Activated CD4-positive, CD25-positive, alpha-beta regulatory T cell treated with anti-CD3 and anti-CD28 coated beads, Interleukin-2, amount 50 U/mL, for 24 hours (primary cell): ENCODE results near the gene TNF.
A peak's percentile ranks its signal among the peaks of the same experiment; 100 is the strongest.

ENCODE experiments used
- ATAC-seq, 2 donors: fragments of 150-1000 bp; cut with Tn5 transposase; one replicate each; pipeline ENCODE4 v1.10.0; 2021; ENCODE audit warnings: mild to moderate bottlenecking in 1 of 2, moderate library complexity in 1 of 2

TNF gene

GRCh38 chr6:31575335-31575901 is at the start of gene TNF:
TSS of gene TNF (plus strand) at chr6:31575565. CDS start at chr6:31575742, 177 bp downstream.
- ATAC-seq = peak; percentile 21 to 25

- peak in 1 of 2 donors; percentile 7 for ATAC-seq
These were observed 49.3 kb upstream of the TNF start for GRCh38 chr6:31525932-31526591.

- no peak for ATAC-seq
These were observed 47.0 kb upstream of the TNF start for GRCh38 chr6:31528307-31528777.

GRCh38 chr6:31528821-31529328 is 46.5 kb upstream of the TNF start, which contains the start of gene MCCD1:
TSS of gene MCCD1 (plus strand) at chr6:31528962. CDS start at chr6:31529015, 53 bp downstream.
- ATAC-seq = no peak

GRCh38 chr6:31529329-31530150 is 45.8 kb upstream of the TNF start:
- ATAC-seq = peak in 1 of 2 donors; percentile 7

GRCh38 chr6:31530659-31531058 is 44.7 kb upstream of the TNF start:
- no peak for ATAC-seq

GRCh38 chr6:31531162-31531561 is 44.2 kb upstream of the TNF start:
- ATAC-seq = no peak

- ATAC-seq = no peak
These were observed 43.4 kb upstream of the TNF start for GRCh38 chr6:31531771-31532643.

- ATAC-seq = no peak
These were observed 42.5 kb upstream of the TNF start for GRCh38 chr6:31532644-31533454.

- ATAC-seq = no peak
These were observed 41.9 kb upstream of the TNF start for GRCh38 chr6:31533455-31533841.

- ATAC-seq = no peak
These were observed 41.4 kb upstream of the TNF start for GRCh38 chr6:31534011-31534410.

GRCh38 chr6:31534521-31535040 is 40.8 kb upstream of the TNF start:
- ATAC-seq = no peak

GRCh38 chr6:31535538-31536324 is 39.6 kb upstream of the TNF start:
- ATAC-seq = peak; percentile 65 to 69

GRCh38 chr6:31538805-31539400 is 36.5 kb upstream of the TNF start:
- no peak for ATAC-seq

- ATAC-seq = no peak
These were observed 34.7 kb upstream of the TNF start for GRCh38 chr6:31540640-31541039.

GRCh38 chr6:31541059-31541657 is 34.2 kb upstream of the TNF start:
- ATAC-seq = peak; percentile 6 to 18

- peak; percentile 77 to 85 for ATAC-seq
These were observed 33.5 kb upstream of the TNF start, which contains the start of gene DDX39B for GRCh38 chr6:31541658-31542521. TSS of gene DDX39B (minus strand) at chr6:31542003. CDS start at chr6:31540532, 1,471 bp downstream.

- ATAC-seq = no peak
These were observed 31.7 kb upstream of the TNF start for GRCh38 chr6:31543639-31544038.
